ENCODE data around the gene NDP. TPM values are rescaled to one million over a fixed set of nuclear protein-coding genes. Genes with fewer than 3 reads are reported as not detected.

The NDP gene
- total and polyA plus RNA-seq, 9 donors: 4.9 to 82.7 (median 19.9) TPM

GRCh38 chrX:43975796-43976195, 2.6 kb upstream of the NDP start:
- no peak overlapping the region for H3K4me3 ChIP-seq
- no peaks in the 10 kb centered on the region for H3K4me1 ChIP-seq (ENCODE audit: insufficient read depth)
- H3K27me3 ChIP-seq: no peaks in the 10 kb centered on the region
- no peaks in the 10 kb centered on the region for H3K9me3 ChIP-seq
- no peak overlapping the region for H3K27ac ChIP-seq
- no peak for DNase-seq
- TF ChIP-seq EP300 (IDR thresholded peaks at IDR 0.05) (no peak), POLR2A (IDR thresholded peaks at IDR 0.05) (no peak), CTCF (IDR thresholded peaks at IDR 0.05) (no peak)
- 71 to 84% (median 78%) methylated on average over 5 of the region's 5 CpGs for WGBS, 3 donors
- intact Hi-C loops (cut with DNase I): loop anchor here in 1 of 4 donors (10.0 kb wide), 1 partner anchor 49 kb away; no protein-coding TSS in a partner anchor
- H3K36me3 ChIP-seq: no peaks in the 10 kb centered on the region

DNA sequence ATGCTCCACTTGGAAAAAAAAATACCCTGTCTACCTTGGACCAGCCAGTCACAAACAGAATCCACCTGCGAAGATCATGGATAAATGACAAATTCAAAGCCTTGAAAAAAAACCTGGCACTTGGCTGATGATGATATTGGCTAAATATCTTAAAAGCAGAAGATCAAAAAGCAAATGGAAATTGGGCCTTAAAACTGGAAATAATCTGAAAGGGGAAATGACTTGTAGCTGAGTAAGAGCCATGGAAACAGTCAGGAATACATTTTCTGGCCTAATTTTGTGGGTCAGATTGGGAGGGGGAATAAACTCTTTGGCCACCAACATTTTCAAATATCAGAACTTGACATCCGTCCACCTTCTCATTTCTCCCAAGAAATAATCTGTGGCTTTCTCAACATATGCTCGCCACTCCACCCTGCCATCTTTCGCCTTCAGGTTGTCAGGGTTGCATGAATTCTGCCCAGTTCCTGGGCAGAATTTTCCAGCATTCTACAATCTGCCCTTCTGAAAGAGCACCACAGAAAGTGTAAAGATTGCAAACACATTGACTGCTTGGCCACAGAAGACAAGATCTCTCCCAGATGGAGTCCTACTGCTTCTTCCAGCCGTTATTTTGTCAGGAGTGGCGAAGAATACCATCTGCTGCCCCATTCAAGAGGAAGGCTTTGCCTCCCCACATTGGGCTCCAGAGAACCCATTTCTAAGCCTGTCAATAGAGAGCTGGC, 1.7 kb upstream of the NDP start:
- WGBS, 3 donors: 87 to 92% (median 91%) methylated on average over 6 of the region's 6 CpGs
- no peak for DNase-seq
- intact Hi-C loops (cut with DNase I): loop anchor here in 1 of 4 donors (10.0 kb wide), 1 partner anchor 50 kb away; no protein-coding TSS in a partner anchor
- TF ChIP-seq EP300 (IDR thresholded peaks at IDR 0.05): no peak
- no peak for TF ChIP-seq CTCF (IDR thresholded peaks at IDR 0.05)
- no peak for TF ChIP-seq POLR2A (IDR thresholded peaks at IDR 0.05)
- no peaks in the 10 kb centered on the region for H3K36me3 ChIP-seq
- H3K4me3 ChIP-seq: no peak overlapping the region
- H3K4me1 ChIP-seq (ENCODE audit: insufficient read depth): no peaks in the 10 kb centered on the region
- no peaks in the 10 kb centered on the region for H3K9me3 ChIP-seq
- H3K27ac ChIP-seq: no peak overlapping the region
- H3K27me3 ChIP-seq: no peaks in the 10 kb centered on the region

DNA sequence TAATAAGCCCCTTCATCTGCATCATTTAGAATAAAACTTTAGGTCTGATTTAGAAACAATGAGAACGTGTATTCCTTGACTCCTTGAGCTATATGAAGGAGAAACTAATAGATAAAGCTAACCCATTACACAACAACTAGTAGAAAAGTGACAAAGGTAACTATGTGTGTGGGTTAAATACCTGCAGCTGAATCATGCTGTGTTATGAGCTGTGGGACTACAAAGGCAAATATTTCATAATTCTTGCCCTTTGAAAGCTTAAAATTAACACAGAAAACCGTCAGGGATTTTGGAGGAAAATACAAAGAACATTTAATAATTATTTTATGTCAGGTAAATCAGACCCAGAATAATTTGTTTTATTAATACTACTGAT, 898 bp upstream of the NDP start:
- Histone ChIP-seq H3K4me3 (no peak overlapping the region), H3K36me3 (no peaks in the 10 kb centered on the region), H3K27ac (no peak overlapping the region), H3K9me3 (no peaks in the 10 kb centered on the region), H3K4me1 (ENCODE audit: insufficient read depth) (no peaks in the 10 kb centered on the region), H3K27me3 (no peaks in the 10 kb centered on the region)
- WGBS, 3 donors: 22 to 35% (median 24%) methylated on average over 2 of the region's 2 CpGs
- TF ChIP-seq POLR2A (IDR thresholded peaks at IDR 0.05): no peak
- TF ChIP-seq CTCF (IDR thresholded peaks at IDR 0.05): no peak
- no peak for TF ChIP-seq EP300 (IDR thresholded peaks at IDR 0.05)
- no peak for DNase-seq
- intact Hi-C loops (cut with DNase I): loop anchor here in 1 of 4 donors (10.0 kb wide), 1 partner anchor 51 kb away; no protein-coding TSS in a partner anchor

- Histone ChIP-seq H3K27ac (no peak overlapping the region), H3K27me3 (no peaks in the 10 kb centered on the region), H3K36me3 (no peaks in the 10 kb centered on the region), H3K4me3 (peak overlapping the region; percentile 38), H3K9me3 (no peaks in the 10 kb centered on the region), H3K4me1 (ENCODE audit: insufficient read depth) (no peaks in the 10 kb centered on the region)
- intact Hi-C loops (cut with DNase I): loop anchor here in 1 of 4 donors (10.0 kb wide), 1 partner anchor 53 kb away; no protein-coding TSS in a partner anchor
- no peak for DNase-seq
- no peak for TF ChIP-seq EP300 (IDR thresholded peaks at IDR 0.05)
- TF ChIP-seq CTCF (IDR thresholded peaks at IDR 0.05): no peak
- TF ChIP-seq POLR2A (IDR thresholded peaks at IDR 0.05): no peak
- WGBS, 3 donors: 18 to 33% (median 28%) methylated on average over 19 of the region's 19 CpGs
These were observed 926 bp downstream of the NDP start for GRCh38 chrX:43971966-43972961.

All from ovary (tissue), 9 donors.